K562 (cell line): ENCODE results near the gene CABYR. TPM values are rescaled to one million over a fixed set of nuclear protein-coding genes. Genes with fewer than 3 reads are reported as not detected.

Experiments used
- ATAC-seq: fragments of 200-7000 bp; cut with Tn5 transposase; 3 replicates; pipeline ENCODE4 v1.9.1; 2020; ENCODE audit warnings: moderate library complexity
- BruUV-seq: library from RNA; stranded (reverse); fragments of 400-500 nt; replicated peaks from 2 replicates; lab custom pipeline; 2021; lab: Mats Ljungman, UMichigan
- CTCF ChIA-PET: fragments of 300-600 bp; formaldehyde crosslinking; extraction: SDS; loops from one replicate; lab custom pipeline; 2021; ENCODE audit warnings: low intra/inter-chr PET ratio; lab: Yijun Ruan, JAX
- POLR2A ChIA-PET: fragments of 300-600, 350-650 bp; sonication (Branson Sonifier 250); formaldehyde crosslinking; extraction: SDS; loops from one replicate; lab custom pipeline; 2021; ENCODE audit warnings: antibody characterized with exemption, inconsistent platforms; lab: Yijun Ruan, JAX
- DNase-seq, 4 experiments: peaks; one replicate each; pipeline versions ENCODE4 v3.0.0 to v3.0.0-alpha.2; 2011 to 2018; ENCODE audit warnings: low spot score in 3 of 4, mixed read lengths in 3 of 4; ENCODE audit errors: extremely low read depth in 1 of 4
- FAIRE-seq: peaks from 2 replicates; lab custom pipeline; 2011; peaks lifted over from hg19 to GRCh38; lab: Jason Lieb, UNC
- H2AFZ ChIP-seq: 2 replicates; pipeline ENCODE4 v1.6.0; 2011; ENCODE audit warnings: low read depth, low read length, control low read depth, inconsistent platforms
- H3K27ac ChIP-seq: fragments of 200-600 bp; 3 replicates; pipeline ENCODE4 v1.8.0; 2011; ENCODE audit warnings: low read depth, mild to moderate bottlenecking, control low read depth, inconsistent platforms, low read length, moderate library complexity, mixed read lengths; ENCODE audit errors: extremely low read depth
- H3K27me3 ChIP-seq, 2 experiments: fragments of 300-600 bp in 1 of 2; 2 replicates in 1 of 2; 3 replicates in 1 of 2; pipeline versions ENCODE4 v1.6.0 to v1.8.0; 2011; ENCODE audit warnings: inconsistent platforms in 2 of 2, low read length in 2 of 2, mild to moderate bottlenecking in 1 of 2, mixed read lengths in 1 of 2, moderate library complexity in 1 of 2; ENCODE audit not compliant: control insufficient read depth in 2 of 2, insufficient read depth in 2 of 2
- H3K36me3 ChIP-seq: fragments of 300-600 bp; 3 replicates; pipeline ENCODE4 v1.8.0; 2011; ENCODE audit warnings: mild to moderate bottlenecking, low read length, inconsistent platforms; ENCODE audit not compliant: control insufficient read depth, insufficient read depth
- H3K4me1 ChIP-seq, 2 experiments: fragments of 200-600 bp in 1 of 2; replicated peaks in 1 of 2; 2 replicates in 1 of 2; 3 replicates in 1 of 2; pipeline versions ENCODE4 v1.5.1 to v1.8.0; 2011; ENCODE audit warnings: inconsistent platforms in 2 of 2, low read length in 2 of 2, mild to moderate bottlenecking in 1 of 2, mixed read lengths in 1 of 2, moderate library complexity in 1 of 2; ENCODE audit not compliant: control insufficient read depth in 2 of 2, insufficient read depth in 2 of 2
- H3K4me2 ChIP-seq: 2 replicates; pipeline ENCODE4 v1.6.1; 2011; ENCODE audit warnings: low read length, control low read depth, inconsistent platforms, mixed read lengths; ENCODE audit not compliant: insufficient read depth
- H3K4me3 ChIP-seq: fragments of 200-600 bp; sonication (generic), shearing (Covaris generic); 2 replicates; pipeline ENCODE4 v1.5.1; 2016; ENCODE audit warnings: control low read depth, inconsistent platforms
- H3K79me2 ChIP-seq: fragments of 200-600 bp; 3 replicates; pipeline ENCODE4 v1.8.0; 2011; ENCODE audit warnings: low read length, inconsistent platforms; ENCODE audit not compliant: control insufficient read depth, insufficient read depth
- H3K9ac ChIP-seq, 2 experiments: 2 replicates each; pipeline versions ENCODE4 v1.6.0 to v1.6.1; 2011; ENCODE audit warnings: low read depth in 2 of 2, low read length in 2 of 2, control low read depth in 1 of 2, inconsistent platforms in 1 of 2, mild to moderate bottlenecking in 1 of 2, mixed read lengths in 1 of 2; ENCODE audit not compliant: insufficient read depth in 1 of 2
- H3K9me1 ChIP-seq: one replicate; pipeline ENCODE4 v1.6.0; 2011; ENCODE audit warnings: inconsistent platforms, mild to moderate bottlenecking, low read length, moderate library complexity; ENCODE audit not compliant: control insufficient read depth, insufficient read depth
- H3K9me3 ChIP-seq: replicated peaks from 2 replicates; pipeline ENCODE4 v1.5.1; 2011; ENCODE audit warnings: low read depth, low read length, inconsistent platforms; ENCODE audit not compliant: control insufficient read depth, insufficient read depth
- H4K20me1 ChIP-seq: replicated peaks from 2 replicates; pipeline ENCODE4 v1.6.1; 2011; ENCODE audit warnings: low read length, inconsistent platforms, mixed read lengths; ENCODE audit not compliant: control insufficient read depth, insufficient read depth
- CBFA2T2 ChIP-seq: fragments of 450-650 bp; conservative IDR thresholded peaks from 2 replicates; pipeline ENCODE4 v1.6.1; 2017; ENCODE audit warnings: mild to moderate bottlenecking
- CREM ChIP-seq: IDR thresholded peaks from 2 replicates; pipeline ENCODE4 v1.6.1; 2014; ENCODE audit warnings: antibody characterized with exemption, low read depth
- MBD2 ChIP-seq: sonication (generic); IDR thresholded peaks from 2 replicates; pipeline ENCODE4 v1.6.1; 2016; ENCODE audit warnings: low read depth, borderline replicate concordance
- POLR2B ChIP-seq: fragments of 450-650 bp; IDR thresholded peaks from 2 replicates; pipeline ENCODE4 v1.6.1; 2018; ENCODE audit warnings: low read depth; ENCODE audit not compliant: partially characterized antibody
- RNF219 ChIP-seq: fragments of 250-450 bp; sonication (Bioruptor Pico); IDR thresholded peaks from 2 replicates; pipeline ENCODE4 v1.5.0; 2022; ENCODE audit warnings: mild to moderate bottlenecking
- SAFB ChIP-seq: fragments of 200-400 bp; formaldehyde crosslinking; IDR thresholded peaks from 2 replicates; pipeline ENCODE4 v1.6.1; 2017; ENCODE audit warnings: low read depth, low read length, borderline replicate concordance
- TFE3 ChIP-seq: fragments of 450-650 bp; formaldehyde crosslinking; IDR thresholded peaks from 2 replicates; pipeline ENCODE4 v1.4.0; 2020; ENCODE audit warnings: mild to moderate bottlenecking, mixed read lengths
- TSC22D4 ChIP-seq: fragments of 450-650 bp; IDR thresholded peaks from 2 replicates; pipeline ENCODE4 v1.6.1; 2016; ENCODE audit warnings: missing genetic modification characterization, missing biosample characterization, control low read depth
- ZBTB17 ChIP-seq: fragments of 450-650 bp; formaldehyde crosslinking; IDR thresholded peaks from 2 replicates; pipeline ENCODE4 v1.4.0; 2020; ENCODE audit warnings: mild to moderate bottlenecking
- WGBS: fragments of 100-300 bp; shearing (Covaris generic); methylation state at CpG from one replicate; pipeline ENCODE4 v1.1.6; 2016; ENCODE audit warnings: low coverage, mixed read lengths; ENCODE audit not compliant: insufficient coverage; ENCODE audit errors: missing lambda C conversion rate; 5-methylcytosine and 5-hydroxymethylcytosine counted together
- in situ Hi-C: fragments of 300-500 bp; cut with MboI; formaldehyde crosslinking; loops from 4 replicates; pipeline ENCODE4 v1.15.0; 2018; ENCODE audit warnings: inconsistent platforms, mixed read lengths
- intact Hi-C: fragments of 100-400 bp; cut with micrococcal nuclease; formaldehyde crosslinking; loops from 2 replicates; pipeline ENCODE4 v1.14.2; 2022
- polyA plus RNA-seq, 8 experiments: library from polyadenylated mRNA; depleted of rRNA in 4 of 8; stranded (reverse) in 5 of 8; unstranded in 3 of 8; fragments of >200 nt; fragmentation: Nextera tagmentation in 2 of 8; fragmentation: Illumina TruSeq in 1 of 8; extraction: Ambion mirVana in 2 of 8; extraction: Trizol in 1 of 8; gene quantifications; 2 replicates each; pipeline versions ENCODE4 v1.2.1 to v1.2.3, GENCODE V29; 2011 to 2014; ENCODE audit warnings: inconsistent platforms in 1 of 8, missing spikeins in 1 of 8
- total RNA-seq, 7 experiments: library from RNA; depleted of rRNA in 6 of 7; stranded (reverse); fragments of >200 nt in 6 of 7; fragmentation: Illumina TruSeq in 2 of 7; extraction: Trizol in 2 of 7; gene quantifications; 2 replicates each; pipeline versions ENCODE4 v1.2.1 to v1.2.3, GENCODE V29; 2011 to 2021; ENCODE audit warnings: low replicate concordance in 1 of 7
- TF ChIP-seq, protein P1 (sequence below): sonication (generic); formaldehyde crosslinking; IDR thresholded peaks from 2 replicates; pipeline ENCODE4 v1.9.0; 2022; ENCODE audit warnings: mild to moderate bottlenecking, missing genetic modification reagents
- TF ChIP-seq, protein P2 (sequence below): fragments of 450-650 bp; IDR thresholded peaks from 2 replicates; pipeline ENCODE4 v1.6.1; 2016; ENCODE audit warnings: antibody characterized with exemption
- TF ChIP-seq, protein P3 (sequence below): fragments of 250-450 bp; sonication (Bioruptor Pico); IDR thresholded peaks from 2 replicates; pipeline ENCODE4 v1.5.0; 2021

CABYR gene
- total and polyA plus RNA-seq, 9 of the 15 experiments (the other 6 are each of a cell fraction or from before 2014, with no cell fraction given): not detected

GRCh38 chr18:24118750-24119577 is 19.9 kb upstream of the CABYR start:
- H3K9me1 ChIP-seq: no peaks in the 10 kb centered on the region
- no peak overlapping the region for H3K4me3 ChIP-seq
- in situ Hi-C loops: no loop called here
- H3K27me3 ChIP-seq: peaks cover under 1 to 3% of the 10 kb centered on the region in 2 experiments; a peak in 4 of 5 replicates
- H2AFZ ChIP-seq: no peak overlapping the region
- intact Hi-C loops: loop anchor here (5.0 to 10.0 kb wide), 3 partner anchors 104 to 497 kb away; partner anchors contain the start of gene TTC39C
- H3K9ac ChIP-seq: no peak overlapping the region
- H3K4me2 ChIP-seq: no peak overlapping the region
- POLR2A ChIA-PET: no interaction called here
- no peaks in the 10 kb centered on the region for H3K79me2 ChIP-seq
- 3% methylated on average over 8 of the region's 8 CpGs for WGBS
- ATAC-seq: peak; percentile 89
- H3K9me3 ChIP-seq: no peaks in the 10 kb centered on the region
- H3K4me1 ChIP-seq: no peaks in the 10 kb centered on the region
- CTCF ChIA-PET: interaction anchor here (0.6 to 0.7 kb wide), 2 partner anchors 10 to 573 kb away, joined by 3 to 4 read pairs; no protein-coding TSS in a partner anchor
- peak; percentile 58 to 81 (median 66) for DNase-seq
- peak; percentile 90 for FAIRE-seq
- H3K36me3 ChIP-seq: no peaks in the 10 kb centered on the region
- no peaks in the 10 kb centered on the region; the same call in 1 of the 2 replicates for H4K20me1 ChIP-seq
- no peak overlapping the region for H3K27ac ChIP-seq
- no TSS peak for BruUV-seq
- TF ChIP-seq MBD2: no peak
- TF ChIP-seq, protein P1, sequence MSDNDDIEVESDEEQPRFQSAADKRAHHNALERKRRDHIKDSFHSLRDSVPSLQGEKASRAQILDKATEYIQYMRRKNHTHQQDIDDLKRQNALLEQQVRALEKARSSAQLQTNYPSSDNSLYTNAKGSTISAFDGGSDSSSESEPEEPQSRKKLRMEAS (CRISPR knock-in tag): no peak
- TF ChIP-seq ZBTB17 (CRISPR knock-in tag): no peak
- TF ChIP-seq, protein P2, sequence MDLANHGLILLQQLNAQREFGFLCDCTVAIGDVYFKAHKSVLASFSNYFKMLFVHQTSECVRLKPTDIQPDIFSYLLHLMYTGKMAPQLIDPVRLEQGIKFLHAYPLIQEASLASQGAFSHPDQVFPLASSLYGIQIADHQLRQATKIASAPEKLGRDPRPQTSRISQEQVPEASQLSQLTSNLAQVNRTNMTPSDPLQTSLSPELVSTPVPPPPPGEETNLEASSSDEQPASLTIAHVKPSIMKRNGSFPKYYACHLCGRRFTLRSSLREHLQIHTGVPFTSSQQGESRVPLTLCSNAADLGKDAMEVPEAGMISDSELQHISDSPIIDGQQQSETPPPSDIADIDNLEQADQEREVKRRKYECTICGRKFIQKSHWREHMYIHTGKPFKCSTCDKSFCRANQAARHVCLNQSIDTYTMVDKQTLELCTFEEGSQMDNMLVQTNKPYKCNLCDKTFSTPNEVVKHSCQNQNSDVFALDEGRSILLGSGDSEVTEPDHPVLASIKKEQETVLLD: no peak
- TF ChIP-seq RNF219: no peak
- TF ChIP-seq CBFA2T2: peak; percentile 48
- TF ChIP-seq POLR2B: no peak
- TF ChIP-seq TFE3 (CRISPR knock-in tag): peak; percentile 74
- TF ChIP-seq TSC22D4: no peak
- TF ChIP-seq, protein P3, sequence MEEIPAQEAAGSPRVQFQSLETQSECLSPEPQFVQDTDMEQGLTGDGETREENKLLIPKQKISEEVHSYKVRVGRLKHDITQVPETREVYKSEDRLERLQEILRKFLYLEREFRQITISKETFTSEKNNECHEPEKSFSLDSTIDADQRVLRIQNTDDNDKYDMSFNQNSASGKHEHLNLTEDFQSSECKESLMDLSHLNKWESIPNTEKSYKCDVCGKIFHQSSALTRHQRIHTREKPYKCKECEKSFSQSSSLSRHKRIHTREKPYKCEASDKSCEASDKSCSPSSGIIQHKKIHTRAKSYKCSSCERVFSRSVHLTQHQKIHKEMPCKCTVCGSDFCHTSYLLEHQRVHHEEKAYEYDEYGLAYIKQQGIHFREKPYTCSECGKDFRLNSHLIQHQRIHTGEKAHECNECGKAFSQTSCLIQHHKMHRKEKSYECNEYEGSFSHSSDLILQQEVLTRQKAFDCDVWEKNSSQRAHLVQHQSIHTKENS (CRISPR knock-in tag): no peak
- 0 out of 2 replicates have a peak, but pooled peaks have one; percentile 8 for TF ChIP-seq CREM
- TF ChIP-seq SAFB: no peak
